B cell (primary cell): ENCODE data around the gene FOXF1.

ENCODE experiments used
- EZH2 ChIP-seq: IDR thresholded peaks from 2 replicates; pipeline ENCODE4 v1.6.1; 2012; ENCODE audit warnings: borderline replicate concordance, low read depth, mild to moderate bottlenecking, moderate library complexity, low read length; ENCODE audit not compliant: insufficient read depth, poor library complexity, severe bottlenecking
- TF ChIP-seq, protein P1 (sequence below): fragments of 200-600 bp; IDR thresholded peaks from one replicate; pipeline ENCODE4 v1.8.0; 2022; ENCODE audit warnings: antibody characterized with exemption, mild to moderate bottlenecking

DNA sequence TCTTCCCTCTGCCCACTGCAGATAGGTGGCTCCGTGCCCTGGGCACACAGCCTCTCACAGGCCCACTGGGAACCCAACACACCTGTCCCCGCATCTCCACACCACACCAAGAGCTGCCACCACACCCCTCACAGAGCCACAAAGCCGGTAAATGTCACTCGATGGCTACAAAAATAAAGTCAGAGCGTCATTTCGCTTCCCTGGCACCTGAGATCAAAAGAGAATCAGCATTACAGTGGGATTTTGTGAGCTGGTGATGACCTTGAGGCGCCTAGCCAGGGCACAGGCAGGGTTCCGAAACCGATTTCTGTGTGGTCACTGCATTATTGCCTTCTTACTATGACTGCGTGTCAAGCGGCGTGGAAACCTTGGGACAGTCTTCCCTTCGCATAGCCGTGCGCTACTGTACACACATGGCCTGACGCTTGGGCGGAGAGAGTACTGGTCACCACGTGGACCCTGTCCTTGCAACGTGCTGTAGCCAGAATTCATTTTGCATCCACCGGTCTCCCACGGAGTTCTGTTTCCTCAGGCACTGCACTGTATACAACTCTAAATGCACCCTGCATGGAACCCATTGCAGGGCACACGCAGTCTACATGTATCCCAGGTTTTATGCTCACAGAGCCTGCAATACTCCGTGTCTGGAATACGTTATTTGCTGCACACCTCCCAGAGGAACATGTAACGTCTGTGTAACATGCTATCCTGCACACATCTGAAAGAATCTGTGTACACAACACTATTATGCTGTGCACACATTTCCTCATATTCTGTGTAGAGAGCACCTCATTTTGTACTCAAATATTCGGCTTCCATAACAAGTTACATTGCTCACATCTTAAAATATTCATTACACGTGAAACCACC, 5.8 kb upstream of the FOXF1 start:
- TF ChIP-seq, protein P1, sequence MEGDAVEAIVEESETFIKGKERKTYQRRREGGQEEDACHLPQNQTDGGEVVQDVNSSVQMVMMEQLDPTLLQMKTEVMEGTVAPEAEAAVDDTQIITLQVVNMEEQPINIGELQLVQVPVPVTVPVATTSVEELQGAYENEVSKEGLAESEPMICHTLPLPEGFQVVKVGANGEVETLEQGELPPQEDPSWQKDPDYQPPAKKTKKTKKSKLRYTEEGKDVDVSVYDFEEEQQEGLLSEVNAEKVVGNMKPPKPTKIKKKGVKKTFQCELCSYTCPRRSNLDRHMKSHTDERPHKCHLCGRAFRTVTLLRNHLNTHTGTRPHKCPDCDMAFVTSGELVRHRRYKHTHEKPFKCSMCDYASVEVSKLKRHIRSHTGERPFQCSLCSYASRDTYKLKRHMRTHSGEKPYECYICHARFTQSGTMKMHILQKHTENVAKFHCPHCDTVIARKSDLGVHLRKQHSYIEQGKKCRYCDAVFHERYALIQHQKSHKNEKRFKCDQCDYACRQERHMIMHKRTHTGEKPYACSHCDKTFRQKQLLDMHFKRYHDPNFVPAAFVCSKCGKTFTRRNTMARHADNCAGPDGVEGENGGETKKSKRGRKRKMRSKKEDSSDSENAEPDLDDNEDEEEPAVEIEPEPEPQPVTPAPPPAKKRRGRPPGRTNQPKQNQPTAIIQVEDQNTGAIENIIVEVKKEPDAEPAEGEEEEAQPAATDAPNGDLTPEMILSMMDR: no peak
- TF ChIP-seq EZH2: no peak
